Prostate gland (tissue), 2 donors: ENCODE measurements around the gene SPOCK1. TPM values are rescaled to one million over a fixed set of nuclear protein-coding genes. Genes with fewer than 3 reads are reported as not detected.

Experiments used
- DNase-seq: peaks from one replicate; pipeline ENCODE4 v3.0.0-alpha.2; 2019; ENCODE audit warnings: low spot score
- H3K27ac ChIP-seq, 2 donors: fragments of 200-600 bp; sonication (generic); 2 replicates each; pipeline ENCODE4 v1.5.1; 2017 to 2019
- H3K27me3 ChIP-seq: fragments of 200-600 bp; sonication (generic); replicated peaks from 2 replicates; pipeline ENCODE4 v1.5.1; 2019; ENCODE audit not compliant: insufficient read depth
- H3K36me3 ChIP-seq, 2 donors: fragments of 200-600 bp; sonication (generic); 1 replicate in 1 of 2; 2 replicates in 1 of 2; pipeline versions ENCODE4 v1.5.1 to v1.8.1; 2017 to 2019
- H3K4me1 ChIP-seq: fragments of 200-600 bp; sonication (generic); replicated peaks from 2 replicates; pipeline ENCODE4 v1.5.1; 2019
- H3K4me3 ChIP-seq, 2 donors: fragments of 200-600 bp; sonication (generic); 2 replicates each; pipeline ENCODE4 v1.5.1; 2017 to 2019
- H3K9me3 ChIP-seq: fragments of 200-600 bp; sonication (generic); 2 replicates; pipeline ENCODE4 v1.5.1; 2017
- CTCF ChIP-seq, 4 experiments: fragments of 200-600 bp in 2 of 4; fragments of 450-650 bp in 2 of 4; sonication (generic) in 2 of 4; IDR thresholded peaks; 1 replicate in 3 of 4; 2 replicates in 1 of 4; pipeline ENCODE4 v1.5.1; 2016 to 2019; ENCODE audit warnings: antibody characterized with exemption in 4 of 4, mild to moderate bottlenecking in 2 of 4, moderate library complexity in 2 of 4
- POLR2A ChIP-seq: fragments of 450-650 bp; IDR thresholded peaks from one replicate; pipeline ENCODE4 v1.6.1; 2016; ENCODE audit warnings: antibody characterized with exemption, mild to moderate bottlenecking
- POLR2AphosphoS5 ChIP-seq: sonication (generic); formaldehyde crosslinking; IDR thresholded peaks from one replicate; pipeline ENCODE4 v1.6.1; 2017; ENCODE audit warnings: antibody characterized with exemption
- WGBS: methylation state at CpG from one replicate; pipeline ENCODE4 v1.1.5; 2018; 5-methylcytosine and 5-hydroxymethylcytosine counted together
- intact Hi-C: fragments of 100-400 bp; cut with DNase I; formaldehyde crosslinking; loops from one replicate; pipeline ENCODE4 v1.14.2; 2022
- total RNA-seq, 2 donors: library from RNA; depleted of rRNA; stranded (reverse); fragments of >200 nt; gene quantifications; one replicate each; pipeline ENCODE4 v1.1.0, GENCODE V29; 2016

SPOCK1 gene
- total RNA-seq, 2 donors from 2014 or later = 89.4 to 92.9 TPM

GRCh38 chr5:137061382-137061781 lies 437.7 kb downstream of the SPOCK1 start:
- WGBS = 62% methylated on average over 4 of the region's 4 CpGs
- no peak overlapping the region for H3K27ac ChIP-seq
- no peak overlapping the region for H3K4me3 ChIP-seq
- TF ChIP-seq POLR2A = no peak
- no peak for TF ChIP-seq CTCF (IDR thresholded peaks at IDR 0.05)
- TF ChIP-seq POLR2AphosphoS5 = no peak
- no peaks in the 10 kb centered on the region for H3K4me1 ChIP-seq
- H3K27me3 ChIP-seq = no peaks in the 10 kb centered on the region
- no peaks in the 10 kb centered on the region for H3K9me3 ChIP-seq
- no peaks in the 10 kb centered on the region for H3K36me3 ChIP-seq
- intact Hi-C loops = no loop called here
- no peak for DNase-seq

- H3K4me1 ChIP-seq = no peaks in the 10 kb centered on the region
- DNase-seq = no peak
- no peaks in the 10 kb centered on the region for H3K27me3 ChIP-seq
- no peak overlapping the region for H3K27ac ChIP-seq
- intact Hi-C loops = no loop called here
- TF ChIP-seq POLR2AphosphoS5 (no peak), CTCF (IDR thresholded peaks at IDR 0.05) (no peak), POLR2A (no peak)
- 92% methylated on average over 4 of the region's 4 CpGs for WGBS
- no peaks in the 10 kb centered on the region for H3K36me3 ChIP-seq
- H3K9me3 ChIP-seq = no peaks in the 10 kb centered on the region
- no peak overlapping the region for H3K4me3 ChIP-seq
Observed at GRCh38 chr5:137058089-137058488, 441.0 kb downstream of the SPOCK1 start.

- no peak for DNase-seq
- no peak overlapping the region for H3K4me3 ChIP-seq
- no peaks in the 10 kb centered on the region for H3K9me3 ChIP-seq
- TF ChIP-seq POLR2AphosphoS5 (no peak), POLR2A (no peak), CTCF (IDR thresholded peaks at IDR 0.05) (no peak)
- H3K27ac ChIP-seq = no peak overlapping the region
- intact Hi-C loops = no loop called here
- WGBS = 95% methylated on average over 2 of the region's 2 CpGs
- no peaks in the 10 kb centered on the region for H3K4me1 ChIP-seq
- no peaks in the 10 kb centered on the region for H3K27me3 ChIP-seq
- H3K36me3 ChIP-seq = no peaks in the 10 kb centered on the region
Observed at GRCh38 chr5:137056676-137057075, 442.4 kb downstream of the SPOCK1 start.

- intact Hi-C loops = no loop called here
- no peaks in the 10 kb centered on the region for H3K9me3 ChIP-seq
- WGBS = 55% methylated on average over 2 of the region's 2 CpGs
- no peaks in the 10 kb centered on the region for H3K4me1 ChIP-seq
- no peak for DNase-seq
- no peaks in the 10 kb centered on the region for H3K36me3 ChIP-seq
- H3K27me3 ChIP-seq = no peaks in the 10 kb centered on the region
- no peak for TF ChIP-seq POLR2AphosphoS5
- no peak for TF ChIP-seq CTCF (IDR thresholded peaks at IDR 0.05)
- no peak for TF ChIP-seq POLR2A
- no peak overlapping the region for H3K27ac ChIP-seq
- H3K4me3 ChIP-seq = no peak overlapping the region
Observed at GRCh38 chr5:137055271-137055872, 443.8 kb downstream of the SPOCK1 start.

GRCh38 chr5:137054792-137055191 lies 444.3 kb downstream of the SPOCK1 start:
- Histone ChIP-seq H3K4me1 (no peaks in the 10 kb centered on the region), H3K9me3 (no peaks in the 10 kb centered on the region), H3K4me3 (no peak overlapping the region), H3K27ac (no peak overlapping the region), H3K36me3 (no peaks in the 10 kb centered on the region), H3K27me3 (no peaks in the 10 kb centered on the region)
- no peak for DNase-seq
- 40% methylated on average over 3 of the region's 3 CpGs for WGBS
- TF ChIP-seq CTCF (IDR thresholded peaks at IDR 0.05) (no peak), POLR2AphosphoS5 (no peak), POLR2A (no peak)
- intact Hi-C loops = no loop called here
